D721Med (cell line): ENCODE data around the gene MMP7.

Experiments
- DNase-seq: peaks from one replicate; pipeline ENCODE4 v3.0.0; 2011; ENCODE audit warnings: low spot score; ENCODE audit not compliant: insufficient read length
- FAIRE-seq: peaks from 2 replicates; lab custom pipeline; 2011; peaks lifted over from hg19 to GRCh38; lab: Jason Lieb, UNC
- CTCF ChIP-seq: IDR thresholded peaks from 2 replicates; pipeline ENCODE4 v1.5.1; 2012; ENCODE audit warnings: mild to moderate bottlenecking, control low read depth; ENCODE audit not compliant: insufficient read depth; ENCODE audit errors: missing control alignments

MMP7 gene

GRCh38 chr11:102568851-102569250 lies 38.3 kb upstream of the MMP7 start:
- DNase-seq (no peak), FAIRE-seq (no peak)
- TF ChIP-seq CTCF = no peak

GRCh38 chr11:102566112-102566511 lies 35.6 kb upstream of the MMP7 start:
- DNase-seq (no peak), FAIRE-seq (no peak)
- TF ChIP-seq CTCF = no peak

- DNase-seq (no peak), FAIRE-seq (no peak)
- TF ChIP-seq CTCF = no peak
Observed at GRCh38 chr11:102564110-102564509, 33.6 kb upstream of the MMP7 start.

GRCh38 chr11:102561636-102562035 lies 31.1 kb upstream of the MMP7 start:
- no peak for DNase-seq
- TF ChIP-seq CTCF = no peak
- FAIRE-seq = no peak

GRCh38 chr11:102560555-102561011 lies 30.0 kb upstream of the MMP7 start:
- FAIRE-seq (no peak), DNase-seq (no peak)
- TF ChIP-seq CTCF = no peak

GRCh38 chr11:102559839-102560238 lies 29.3 kb upstream of the MMP7 start:
- no peak for TF ChIP-seq CTCF
- DNase-seq (no peak), FAIRE-seq (no peak)

- DNase-seq = no peak
- no peak for FAIRE-seq
- TF ChIP-seq CTCF = no peak
Observed at GRCh38 chr11:102555091-102555490, 24.5 kb upstream of the MMP7 start.
